Measurements from ENCODE around the gene INTS6. TPM values are rescaled to one million over a fixed set of nuclear protein-coding genes. Genes with fewer than 3 reads are reported as not detected.
A peak's percentile ranks its signal among the peaks of the same experiment; 100 is the strongest.

INTS6 gene
- polyA plus RNA-seq, 3 donors from 2014 or later: 16.3 to 35.9 (median 21.4) TPM

DNA sequence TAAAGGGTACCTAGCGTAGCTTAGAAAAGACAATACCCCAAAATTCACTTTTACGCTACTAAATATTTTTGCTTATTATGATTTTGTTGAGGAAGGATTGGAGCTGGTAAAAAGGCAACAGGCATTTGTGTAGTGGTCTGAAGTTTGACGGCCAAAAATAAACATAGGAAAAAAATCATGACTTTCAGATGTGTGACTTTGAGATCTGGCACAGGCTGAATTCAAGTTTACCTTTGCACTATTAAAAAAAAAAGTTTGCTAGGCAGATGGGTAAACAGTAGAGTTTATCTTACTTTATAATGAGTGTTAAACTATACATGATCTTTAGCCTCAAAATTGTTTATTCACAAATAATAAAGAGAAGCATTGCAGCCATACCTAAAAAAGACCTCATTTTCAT lies 24.3 kb upstream of the INTS6 start:
- H3K4me3 Mint-ChIP-seq: no peak overlapping the region
- peaks cover 5 to 6% of the 10 kb centered on the region in 2 donors for H3K4me1 Mint-ChIP-seq
- no peaks in the 10 kb centered on the region for H3K36me3 Mint-ChIP-seq
- no peak for DNase-seq
- no peak overlapping the region for H3K27ac Mint-ChIP-seq
- no peaks in the 10 kb centered on the region for H3K27me3 Mint-ChIP-seq (ENCODE audit: low read depth in 3 of 3)
- no peaks in the 10 kb centered on the region for H3K9me3 Mint-ChIP-seq

DNA sequence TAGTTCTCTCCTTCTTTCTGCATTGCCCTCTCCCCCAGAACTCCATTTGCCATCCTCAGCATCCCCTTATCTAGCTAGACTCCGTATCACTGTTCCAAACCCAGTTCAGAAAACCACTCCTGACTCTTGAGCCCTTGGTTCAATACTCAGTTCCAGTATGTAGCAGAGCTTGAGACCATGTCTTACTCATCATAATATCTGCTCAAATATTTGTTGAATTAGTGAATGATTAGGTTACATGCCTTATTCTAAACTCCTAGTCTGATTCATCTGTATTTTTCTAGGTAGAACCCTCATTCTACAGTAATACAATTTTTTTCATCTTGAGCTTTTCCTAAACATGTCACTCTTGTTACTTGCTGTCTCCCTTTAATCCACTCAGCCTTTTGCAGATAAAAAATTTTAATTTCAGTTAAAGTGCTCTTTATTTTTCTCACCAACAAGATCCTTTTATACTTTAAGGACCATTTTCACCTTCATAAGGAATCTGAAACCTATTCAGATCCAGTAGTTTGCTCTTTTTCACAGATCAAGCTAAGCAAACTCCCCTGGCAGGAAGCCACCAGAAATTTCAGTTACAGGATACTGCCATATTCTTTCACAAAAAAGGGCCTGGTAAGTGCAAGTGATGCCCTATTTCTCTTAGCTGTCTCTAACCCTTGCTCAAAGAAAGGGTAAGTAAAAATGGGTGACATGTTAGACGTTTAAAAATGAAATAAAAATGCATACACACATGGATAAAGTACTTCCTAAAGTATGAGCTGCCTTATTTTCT lies 23.1 kb upstream of the INTS6 start:
- DNase-seq: no peak
- Mint-ChIP-seq H3K4me1 (peaks cover 5 to 6% of the 10 kb centered on the region in 2 donors), H3K4me3 (no peak overlapping the region), H3K9me3 (no peaks in the 10 kb centered on the region), H3K36me3 (no peaks in the 10 kb centered on the region), H3K27me3 (ENCODE audit: low read depth in 3 of 3) (no peaks in the 10 kb centered on the region), H3K27ac (peak overlapping the region in 1 of 6 donors; percentile 17)

DNA sequence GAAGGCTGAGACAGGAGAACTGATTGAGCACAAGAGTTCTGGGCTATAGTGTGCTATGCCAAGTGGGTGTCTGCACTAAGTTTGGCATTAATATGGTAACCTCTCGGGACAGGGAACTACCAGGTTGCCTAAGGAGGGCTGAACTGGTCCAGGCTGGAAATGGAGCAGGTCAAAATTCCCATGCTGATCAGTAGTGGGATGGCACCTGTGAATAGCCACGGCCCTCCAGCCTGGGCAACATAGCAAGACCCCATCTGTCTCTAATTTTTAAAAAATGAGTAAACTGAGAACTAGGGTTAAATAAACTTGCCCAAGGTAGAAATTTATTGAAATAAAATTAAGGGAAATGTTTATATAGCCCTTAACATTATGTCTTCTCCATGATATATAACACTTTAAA lies 17.0 kb upstream of the INTS6 start:
- Mint-ChIP-seq H3K4me3 (no peak overlapping the region), H3K27ac (no peak overlapping the region), H3K36me3 (no peaks in the 10 kb centered on the region), H3K9me3 (no peaks in the 10 kb centered on the region), H3K27me3 (ENCODE audit: low read depth in 3 of 3) (peaks cover 0 to 1% (median 0%) of the 10 kb centered on the region in 3 donors), H3K4me1 (no peaks in the 10 kb centered on the region)
- DNase-seq: no peak

DNA sequence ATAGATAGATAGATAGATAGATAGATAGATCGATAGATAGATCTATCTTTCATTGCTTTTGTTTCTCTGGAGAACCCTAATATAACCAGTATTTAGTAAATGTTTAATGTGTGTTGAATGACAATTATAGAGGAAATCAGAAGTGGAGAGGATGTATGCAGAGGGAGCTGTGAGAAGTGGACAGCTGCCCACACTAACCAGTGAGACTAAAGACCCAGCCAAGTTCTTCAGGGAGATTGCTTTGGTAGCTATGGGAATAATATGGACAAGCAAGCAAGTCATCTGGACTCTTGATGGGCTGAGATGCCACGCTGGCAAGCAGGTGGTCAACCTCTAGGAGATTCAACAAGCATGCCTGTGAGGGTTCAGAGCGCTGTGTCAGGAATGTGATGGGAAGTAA lies 14.9 kb upstream of the INTS6 start:
- no peaks in the 10 kb centered on the region for H3K4me1 Mint-ChIP-seq
- H3K27ac Mint-ChIP-seq: no peak overlapping the region
- no peaks in the 10 kb centered on the region for H3K9me3 Mint-ChIP-seq
- no peak for DNase-seq
- peaks cover 0 to 1% (median 0%) of the 10 kb centered on the region in 3 donors for H3K27me3 Mint-ChIP-seq (ENCODE audit: low read depth in 3 of 3)
- H3K36me3 Mint-ChIP-seq: no peaks in the 10 kb centered on the region
- no peak overlapping the region for H3K4me3 Mint-ChIP-seq

DNA sequence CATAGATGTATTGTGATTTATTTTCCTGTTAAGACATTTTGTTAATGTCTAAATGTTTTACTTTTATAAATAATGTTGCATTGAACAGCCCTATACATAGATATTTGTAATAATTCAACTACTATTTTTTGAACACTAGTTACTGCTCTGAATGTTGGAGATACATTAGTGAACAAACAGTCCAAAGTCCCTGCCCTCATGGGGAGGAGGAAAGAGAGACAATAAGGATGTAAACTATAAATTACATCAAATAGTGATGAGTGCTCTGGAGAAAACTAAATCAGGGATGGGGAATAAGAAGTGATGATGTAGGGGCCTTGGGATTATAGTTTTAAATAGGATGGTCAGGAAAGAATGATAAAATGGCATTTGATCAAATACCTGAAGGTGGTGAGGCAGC lies 12.3 kb upstream of the INTS6 start:
- no peak for DNase-seq
- H3K27ac Mint-ChIP-seq: no peak overlapping the region
- H3K9me3 Mint-ChIP-seq: no peaks in the 10 kb centered on the region
- H3K36me3 Mint-ChIP-seq: peaks cover 0 to 8% (median 5%) of the 10 kb centered on the region in 3 donors
- H3K4me1 Mint-ChIP-seq: no peaks in the 10 kb centered on the region
- peaks cover 0 to 4% (median 0%) of the 10 kb centered on the region in 3 donors for H3K27me3 Mint-ChIP-seq (ENCODE audit: low read depth in 3 of 3)
- H3K4me3 Mint-ChIP-seq: no peak overlapping the region

DNA sequence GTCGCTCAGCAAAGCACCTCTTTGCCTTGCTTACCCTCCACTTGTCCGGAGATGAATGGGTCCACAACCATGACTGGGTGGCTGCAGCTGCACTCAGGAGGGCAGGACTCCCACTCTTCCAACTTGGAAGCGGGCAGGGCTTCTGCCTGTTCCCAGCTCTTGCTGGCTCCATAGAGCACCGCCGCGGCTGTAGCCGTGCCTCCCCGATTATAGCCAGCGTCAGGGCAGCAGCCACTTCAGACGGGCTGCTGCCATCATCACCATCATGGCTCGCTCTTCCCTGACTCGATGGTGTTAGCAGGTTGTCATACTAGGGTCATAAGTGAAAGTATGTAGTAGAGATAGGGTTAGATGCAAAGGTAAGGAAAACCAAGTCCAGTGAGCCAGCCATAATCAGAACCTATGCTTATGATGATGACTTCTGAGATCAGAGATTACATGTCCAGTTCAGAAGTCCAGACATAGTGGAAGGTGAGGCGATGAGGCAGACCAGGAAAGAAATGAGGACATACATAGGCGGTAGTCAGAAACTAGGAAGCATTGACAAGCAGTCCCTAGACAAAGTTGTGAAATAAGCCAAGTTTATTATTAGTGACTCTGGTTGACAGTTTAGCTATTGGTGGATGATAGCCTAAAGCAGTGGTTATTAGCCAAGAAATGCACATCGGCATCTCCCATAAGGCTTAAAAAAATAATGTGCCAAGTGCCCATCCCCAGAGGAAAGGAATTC lies 4.4 kb upstream of the INTS6 start:
- DNase-seq: no peak
- no peak overlapping the region for H3K4me3 Mint-ChIP-seq
- H3K4me1 Mint-ChIP-seq: peaks cover 25 to 27% of the 10 kb centered on the region in 2 donors
- peaks cover 10 to 16% (median 11%) of the 10 kb centered on the region in 3 donors for H3K27me3 Mint-ChIP-seq (ENCODE audit: low read depth in 3 of 3)
- no peaks in the 10 kb centered on the region for H3K9me3 Mint-ChIP-seq
- H3K27ac Mint-ChIP-seq: peak overlapping the region in 1 of 6 donors; percentile 82
- H3K36me3 Mint-ChIP-seq: peaks cover 12 to 36% (median 19%) of the 10 kb centered on the region in 3 donors

DNA sequence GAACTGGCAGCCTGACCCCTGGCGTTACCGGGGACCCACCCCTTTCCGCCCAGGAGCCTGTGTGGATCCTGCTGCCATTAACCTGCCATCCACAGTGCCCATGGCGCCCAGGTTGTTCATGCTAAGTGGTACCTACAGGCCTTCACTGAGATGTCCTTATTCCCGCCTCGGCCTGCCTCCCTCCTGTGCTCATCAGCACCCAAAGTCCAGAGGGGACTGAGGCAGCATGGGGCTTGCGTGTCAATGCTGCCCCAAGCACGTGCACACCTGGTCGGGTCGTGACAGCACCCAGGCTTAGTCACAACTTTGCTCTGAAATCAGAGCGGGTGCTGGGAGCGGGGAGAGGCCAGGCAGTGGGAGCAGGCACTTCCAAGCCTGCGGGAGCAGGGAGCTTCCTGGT lies 3.7 kb upstream of the INTS6 start:
- H3K9me3 Mint-ChIP-seq: no peaks in the 10 kb centered on the region
- H3K4me1 Mint-ChIP-seq: peaks cover 25 to 27% of the 10 kb centered on the region in 2 donors
- no peak for DNase-seq
- peaks cover 12 to 36% (median 16%) of the 10 kb centered on the region in 3 donors for H3K36me3 Mint-ChIP-seq
- H3K27ac Mint-ChIP-seq: no peak overlapping the region
- H3K4me3 Mint-ChIP-seq: no peak overlapping the region
- H3K27me3 Mint-ChIP-seq (ENCODE audit: low read depth in 3 of 3): peaks cover 10 to 21% (median 12%) of the 10 kb centered on the region in 3 donors

DNA sequence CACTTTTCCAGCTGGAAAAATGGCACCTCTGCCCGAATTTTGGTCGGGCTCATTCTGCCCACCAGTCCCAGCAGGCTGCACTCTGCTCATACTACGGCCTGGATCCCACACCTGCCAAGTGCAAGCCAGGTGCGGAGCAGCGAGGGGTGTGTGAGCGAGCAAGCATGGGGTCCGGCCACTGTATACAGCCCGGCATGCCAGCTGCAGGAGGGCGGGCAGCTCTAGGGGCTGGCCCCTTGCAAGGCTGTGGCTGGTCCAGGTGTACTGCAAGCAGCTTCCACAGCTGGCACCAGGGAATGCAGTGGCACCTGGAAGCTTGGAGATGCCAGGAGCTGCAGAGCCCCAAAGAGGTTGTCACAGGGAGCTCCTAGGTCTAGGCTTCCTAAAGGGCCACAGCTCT lies 2.7 kb upstream of the INTS6 start:
- Mint-ChIP-seq H3K4me3 (no peak overlapping the region), H3K36me3 (peaks cover 11 to 33% (median 12%) of the 10 kb centered on the region in 3 donors), H3K27me3 (ENCODE audit: low read depth in 3 of 3) (peaks cover 10 to 26% (median 13%) of the 10 kb centered on the region in 3 donors), H3K9me3 (no peaks in the 10 kb centered on the region), H3K27ac (peak overlapping the region in 1 of 6 donors; percentile 94), H3K4me1 (peaks cover 34 to 36% of the 10 kb centered on the region in 2 donors)
- no peak for DNase-seq

DNA sequence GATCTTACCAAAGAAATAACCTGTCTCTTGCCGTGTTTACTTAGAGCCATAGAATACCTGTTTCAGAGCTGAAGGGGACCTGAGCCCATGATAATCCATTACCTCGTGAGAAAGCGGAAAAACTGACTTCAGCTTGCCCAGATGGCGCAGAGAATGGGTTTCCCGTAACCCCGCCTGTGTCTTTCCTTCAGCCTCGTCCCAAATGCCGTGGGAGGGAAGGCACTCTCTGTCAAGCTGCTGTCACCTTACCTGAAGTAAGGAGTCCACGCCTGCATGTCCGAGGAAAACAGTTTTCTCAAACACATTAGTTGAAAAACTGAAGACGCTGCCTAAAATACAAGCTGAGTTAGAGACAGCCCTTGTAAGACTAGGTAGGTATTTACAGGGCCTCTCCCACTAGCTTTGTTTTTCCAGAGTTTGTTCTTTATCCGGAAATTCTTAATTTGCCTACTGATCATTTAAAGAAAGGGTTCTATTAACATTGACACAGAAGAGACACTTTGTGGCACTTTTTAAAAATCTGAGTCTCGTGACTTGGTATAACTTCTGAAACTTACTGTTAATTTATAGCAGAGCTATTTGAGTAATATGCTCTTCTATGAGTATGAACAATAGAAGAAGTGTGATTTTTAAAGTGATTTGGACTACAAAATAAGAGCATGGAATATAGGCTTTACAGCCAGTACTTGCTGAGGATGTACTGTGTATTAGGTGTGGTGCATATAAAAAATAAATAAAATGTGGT lies 1.3 kb upstream of the INTS6 start:
- Mint-ChIP-seq H3K36me3 (peaks cover 6 to 32% (median 8%) of the 10 kb centered on the region in 3 donors), H3K4me3 (peak overlapping the region; percentile 91 to 98 (median 92)), H3K27me3 (ENCODE audit: low read depth in 3 of 3) (peaks cover 10 to 26% (median 13%) of the 10 kb centered on the region in 3 donors), H3K27ac (peak overlapping the region; percentile 94 to 99 (median 99)), H3K9me3 (no peaks in the 10 kb centered on the region), H3K4me1 (peaks cover 44 to 50% of the 10 kb centered on the region in 2 donors)
- no peak for DNase-seq

DNA sequence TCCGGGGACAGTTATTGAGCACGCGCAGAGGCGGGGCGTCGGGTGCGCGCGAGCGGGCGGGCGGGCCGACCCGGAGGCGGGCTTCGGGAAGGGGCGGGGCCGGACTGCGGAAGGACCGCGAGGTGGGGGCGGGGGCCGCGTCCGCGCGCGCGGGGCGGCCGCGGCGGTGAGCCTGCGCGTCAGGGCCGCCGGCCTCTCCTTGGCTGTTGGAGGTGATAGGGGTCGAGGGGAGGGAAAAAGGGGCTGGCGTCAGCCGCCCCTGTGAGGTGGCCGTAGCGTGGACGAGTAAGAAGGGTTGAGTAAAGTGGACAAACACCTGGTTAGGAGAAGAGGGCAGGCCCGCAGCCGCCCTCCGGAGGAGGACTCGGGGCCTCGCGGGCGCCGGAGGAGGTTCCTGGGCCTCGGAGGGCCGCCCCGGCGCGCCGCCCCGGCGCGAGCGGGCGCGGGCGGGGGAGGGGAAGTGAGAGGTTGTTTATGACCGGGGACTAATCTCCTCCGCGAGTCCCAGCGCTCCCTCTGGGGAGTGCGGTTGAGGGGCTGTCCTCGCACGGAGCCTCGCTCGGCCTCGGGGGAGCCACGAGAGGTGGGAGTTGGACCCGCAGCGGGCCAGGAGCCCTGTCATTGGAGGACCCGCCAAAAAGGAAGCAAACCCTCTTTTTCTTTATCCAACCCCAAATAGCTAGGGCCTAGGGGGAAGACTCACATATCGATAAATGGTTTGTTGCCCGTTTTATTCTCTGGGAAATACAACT lies 547 bp upstream of the INTS6 start:
- peak; percentile 85 to 89 (median 85) for DNase-seq
- Mint-ChIP-seq H3K36me3 (peaks cover 6 to 32% (median 8%) of the 10 kb centered on the region in 3 donors), H3K27ac (peak overlapping the region; percentile 94 to 99 (median 99)), H3K4me1 (peaks cover 45 to 58% of the 10 kb centered on the region in 2 donors), H3K9me3 (no peaks in the 10 kb centered on the region), H3K4me3 (peak overlapping the region; percentile 91 to 98 (median 93)), H3K27me3 (ENCODE audit: low read depth in 3 of 3) (peaks cover 10 to 26% (median 13%) of the 10 kb centered on the region in 3 donors)

DNA sequence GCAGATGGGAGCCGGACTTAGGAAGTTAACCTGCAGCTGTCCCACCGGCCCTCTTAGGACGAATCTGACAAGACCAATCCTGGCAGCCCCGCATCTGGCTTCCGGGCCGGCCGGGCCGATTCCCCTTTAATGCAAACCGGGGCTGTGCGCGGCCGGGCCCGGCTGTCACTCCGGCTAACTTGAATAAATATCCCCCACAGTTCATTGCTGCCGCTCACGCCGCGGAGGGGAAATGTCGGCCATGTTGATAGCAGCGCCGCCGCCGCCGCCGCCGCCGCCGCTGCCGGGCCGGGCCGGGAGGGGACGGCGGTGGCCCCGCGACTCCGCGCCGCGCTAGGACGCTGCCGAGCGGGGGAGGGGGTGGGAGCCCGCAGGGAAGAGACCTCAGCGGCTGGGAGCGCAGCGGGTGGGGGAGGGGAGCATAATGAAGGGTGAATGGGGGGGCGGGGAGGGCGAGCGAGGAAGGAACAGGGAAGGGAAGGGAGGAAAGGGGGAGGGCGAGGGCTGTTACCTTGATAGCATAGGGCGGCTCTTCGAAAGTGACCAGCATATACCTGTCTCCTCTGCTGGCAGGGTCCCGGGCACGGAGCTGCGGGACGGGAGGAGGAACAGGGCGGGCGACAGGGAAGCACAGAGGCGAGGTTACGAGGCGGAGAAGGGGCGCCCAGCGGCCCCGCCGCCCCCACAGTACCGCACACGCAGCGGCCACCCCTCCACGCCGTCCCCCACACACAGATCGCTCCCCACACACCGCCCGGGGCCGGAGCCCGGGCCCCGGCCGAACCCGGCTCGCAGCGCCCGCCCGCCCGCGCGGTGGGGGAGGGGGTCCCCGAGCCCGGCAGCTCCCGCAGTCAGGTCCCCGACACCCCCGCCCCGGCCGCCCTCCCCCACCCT lies 1.1 kb downstream of the INTS6 start:
- peak; percentile 80 to 83 (median 80) for DNase-seq
- H3K4me3 Mint-ChIP-seq: peak overlapping the region; percentile 91 to 97 (median 94)
- H3K36me3 Mint-ChIP-seq: peaks cover 3 to 25% (median 6%) of the 10 kb centered on the region in 3 donors
- H3K27ac Mint-ChIP-seq: peak overlapping the region; percentile 91 to 97 (median 96)
- peaks cover 46 to 63% of the 10 kb centered on the region in 2 donors for H3K4me1 Mint-ChIP-seq
- H3K27me3 Mint-ChIP-seq (ENCODE audit: low read depth in 3 of 3): peaks cover 10 to 26% (median 13%) of the 10 kb centered on the region in 3 donors
- no peaks in the 10 kb centered on the region for H3K9me3 Mint-ChIP-seq

DNA sequence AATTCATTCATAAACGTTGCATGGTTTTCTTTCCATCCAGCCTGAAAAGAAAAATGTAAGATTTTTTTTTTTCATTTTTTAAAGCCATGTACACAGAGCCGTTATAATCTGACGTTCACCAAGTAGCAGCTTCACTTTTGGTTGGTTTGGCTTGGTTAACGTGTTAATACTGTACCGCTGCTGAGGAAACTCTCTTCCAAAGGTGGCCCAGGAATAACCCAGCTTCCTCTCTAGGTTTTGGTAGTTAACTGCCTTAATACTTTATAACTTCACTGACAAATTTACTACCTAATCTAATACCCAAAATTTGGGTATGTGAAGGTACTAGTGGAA lies 1.7 kb downstream of the INTS6 start:
- DNase-seq: no peak
- Mint-ChIP-seq H3K27me3 (ENCODE audit: low read depth in 3 of 3) (peaks cover 10 to 26% (median 13%) of the 10 kb centered on the region in 3 donors), H3K27ac (peak overlapping the region; percentile 91 to 97 (median 96)), H3K4me3 (peak overlapping the region; percentile 90 to 97 (median 94)), H3K4me1 (peaks cover 45 to 63% of the 10 kb centered on the region in 2 donors), H3K36me3 (peaks cover 3 to 29% (median 6%) of the 10 kb centered on the region in 3 donors), H3K9me3 (no peaks in the 10 kb centered on the region)
